Fibroblast of skin of back (primary cell): ENCODE measurements around the gene RAB37.

Source experiments
- DNase-seq: peaks from one replicate; pipeline ENCODE4 v3.0.0-alpha.2; 2013

RAB37 gene

DNA sequence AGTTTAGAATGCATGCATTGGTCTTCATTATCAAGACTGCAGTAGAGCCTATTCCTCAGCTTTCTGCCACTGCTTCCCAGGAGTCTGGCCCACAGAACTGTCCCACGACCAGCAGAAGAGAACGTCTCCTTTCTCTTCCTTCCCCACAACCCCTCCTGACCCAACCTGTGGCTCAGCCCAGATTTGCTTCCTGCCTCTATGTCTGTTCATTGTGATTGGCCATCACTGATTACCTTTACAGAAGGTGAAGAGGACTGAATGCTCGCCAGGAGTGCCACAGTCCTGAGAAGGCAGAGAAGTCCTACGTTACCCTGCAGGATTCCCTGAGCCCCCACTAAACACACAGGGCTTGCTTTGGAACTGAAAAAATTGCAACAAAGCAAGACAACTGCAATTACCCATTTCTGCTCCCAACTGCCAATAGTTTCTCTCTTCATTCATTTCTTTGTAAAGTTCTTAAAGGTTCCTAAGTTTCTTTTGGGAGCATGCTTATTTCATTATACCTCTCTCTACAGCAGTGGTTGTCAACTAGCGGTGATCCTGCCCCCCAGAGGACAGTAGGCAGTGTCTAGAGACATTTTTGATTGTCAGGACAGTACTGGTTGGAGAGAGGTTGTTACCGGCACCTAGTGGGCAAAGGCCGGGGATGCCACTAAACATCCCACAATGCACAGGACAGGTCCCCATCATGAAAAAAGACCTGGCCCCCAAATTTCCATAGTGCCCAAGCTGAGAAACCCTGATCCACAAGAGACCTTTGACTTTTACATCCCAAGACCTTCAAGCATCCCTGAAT, 43.6 kb downstream of the RAB37 start:
- peak; percentile 38 for DNase-seq

DNA sequence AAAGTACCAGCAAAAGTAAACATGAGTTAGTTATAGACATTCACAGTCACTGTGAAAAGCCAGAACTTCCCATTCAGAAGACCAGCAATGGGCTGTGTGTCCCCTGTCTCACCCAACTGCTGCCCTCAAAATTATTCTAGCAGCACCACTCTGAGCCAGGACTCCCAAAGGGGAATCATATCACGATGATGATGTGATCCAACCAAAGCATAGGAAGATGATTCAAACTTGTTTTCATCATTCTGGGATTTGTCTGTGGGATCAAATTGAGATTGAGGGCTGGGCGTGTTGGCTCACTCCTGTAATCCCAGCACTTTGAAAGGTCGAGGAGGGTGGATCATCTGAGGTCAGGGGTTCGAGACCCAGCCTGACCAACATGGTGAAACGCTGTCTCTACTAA, 45.5 kb downstream of the RAB37 start:
- DNase-seq = no peak

DNA sequence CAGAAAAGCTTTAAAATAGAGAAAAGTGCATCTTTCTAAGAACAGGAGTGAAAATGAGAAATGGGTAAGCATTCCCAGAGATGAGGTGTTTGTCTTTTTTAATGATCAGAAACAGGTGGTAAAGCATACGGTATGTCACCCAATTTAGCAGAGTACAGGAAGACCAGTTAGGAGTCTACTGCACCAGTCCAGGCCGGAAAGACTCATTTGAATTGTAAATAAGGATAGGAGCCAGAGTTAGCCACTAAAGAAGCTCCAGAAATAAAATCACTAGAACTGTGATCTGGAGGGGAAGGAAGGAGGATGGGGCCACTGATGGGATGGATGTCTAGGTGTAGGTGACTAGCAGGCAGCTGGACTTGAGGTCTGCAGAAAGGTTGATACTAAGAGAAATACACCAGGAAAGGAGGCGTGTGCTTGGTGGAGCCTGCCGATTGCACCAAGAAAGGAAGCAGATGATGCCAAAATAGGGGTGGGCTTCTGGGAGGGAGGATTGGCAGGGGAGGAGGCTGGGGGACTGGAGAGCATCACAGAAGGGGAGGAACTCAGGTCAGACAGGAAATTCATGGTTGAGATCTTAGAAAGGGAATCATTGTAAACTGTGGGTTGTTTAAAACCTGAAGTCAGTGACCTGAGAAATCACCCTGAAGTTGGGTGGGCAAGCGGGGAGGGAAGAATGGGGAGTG, 47.2 kb downstream of the RAB37 start:
- DNase-seq = no peak

DNA sequence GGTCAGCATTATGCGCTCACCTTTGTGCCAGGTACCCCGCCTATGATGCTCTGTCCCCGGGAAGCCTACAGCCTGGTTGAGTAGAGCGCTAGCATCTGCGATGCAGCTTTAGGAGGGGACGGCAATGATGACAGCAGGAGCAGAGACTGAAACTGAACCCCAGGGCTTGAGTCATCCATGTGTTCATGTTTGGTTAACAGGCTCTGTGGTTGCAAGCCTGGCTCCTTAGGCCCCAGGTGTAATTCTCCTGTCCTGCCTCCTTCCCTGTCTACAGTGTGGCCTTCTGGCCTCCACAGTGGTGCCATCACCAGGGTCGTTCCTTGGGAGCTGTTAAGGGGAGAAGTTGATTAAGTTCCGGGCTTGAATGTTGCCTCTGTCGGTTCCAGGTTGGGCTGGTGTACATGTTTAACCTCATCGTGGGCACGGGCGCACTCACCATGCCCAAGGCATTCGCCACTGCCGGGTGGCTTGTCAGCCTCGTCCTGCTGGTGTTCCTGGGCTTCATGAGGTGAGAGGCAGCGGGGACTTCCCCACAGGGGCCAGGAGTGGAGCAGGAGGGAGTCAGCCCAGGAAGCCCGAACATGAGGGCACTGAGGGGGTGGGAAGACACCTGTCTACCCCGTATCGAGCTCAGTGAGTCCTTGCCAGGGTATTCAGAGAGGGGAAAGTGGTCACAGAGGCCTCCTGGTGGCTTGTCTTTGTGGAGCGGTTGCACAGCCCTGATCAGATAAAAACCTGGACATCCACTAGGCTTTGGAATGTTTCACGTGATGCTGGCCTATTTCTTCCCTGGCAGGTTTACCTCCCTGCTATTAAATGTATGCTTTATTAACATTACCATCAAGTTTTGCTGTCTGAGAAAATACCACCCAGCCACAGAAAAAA, 48.3 kb downstream of the RAB37 start:
- DNase-seq = no peak

- no peak for DNase-seq
Observed at GRCh38 chr17:74785981-74786360, 48.9 kb downstream of the RAB37 start.

- DNase-seq = no peak
Observed at GRCh38 chr17:74786431-74787055, 49.5 kb downstream of the RAB37 start.

- no peak for DNase-seq
Observed at GRCh38 chr17:74790161-74791058, 53.4 kb downstream of the RAB37 start.

DNA sequence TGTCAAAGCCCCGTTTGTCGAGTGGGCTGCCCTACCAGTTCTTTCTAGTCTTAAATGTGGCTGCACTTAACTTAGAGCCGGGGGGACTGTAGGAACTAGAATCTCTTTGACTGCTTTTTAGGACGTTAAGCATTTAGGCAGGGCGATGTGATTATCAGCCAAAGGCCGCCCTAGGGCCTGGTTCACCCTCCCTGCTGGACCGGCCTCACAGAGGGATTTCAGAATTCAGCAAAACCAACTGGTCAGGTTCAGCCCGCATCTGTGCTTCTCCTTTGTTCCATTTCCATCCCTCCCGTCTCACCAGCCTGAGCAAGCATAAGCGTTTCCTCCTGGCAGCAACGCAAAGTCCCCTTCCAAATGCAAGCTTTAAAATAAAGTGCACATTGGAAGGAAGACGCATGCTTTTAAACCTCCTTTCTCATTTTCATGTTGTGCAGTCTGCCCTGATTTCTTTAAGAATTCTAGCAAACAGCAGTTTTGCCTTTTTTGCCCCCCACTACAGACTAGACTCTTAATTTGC, 55.6 kb downstream of the RAB37 start:
- no peak for DNase-seq

GRCh38 chr17:74795327-74796020, 58.4 kb downstream of the RAB37 start:
- no peak for DNase-seq

- DNase-seq = no peak
Observed at GRCh38 chr17:74796211-74796610, 59.2 kb downstream of the RAB37 start.

- DNase-seq = no peak
Observed at GRCh38 chr17:74796866-74797265, 59.8 kb downstream of the RAB37 start.
